HEK293 (cell line): ENCODE results near the gene SKAP1.

Experiments
- CTCF ChIA-PET: fragments of 350-600 bp; formaldehyde crosslinking; extraction: SDS; loops from one replicate; lab custom pipeline; 2021; ENCODE audit warnings: antibody characterized with exemption; lab: Yijun Ruan, JAX
- POLR2A ChIA-PET: fragments of 300-600 bp; formaldehyde crosslinking; extraction: SDS; loops from one replicate; lab custom pipeline; 2020; ENCODE audit warnings: antibody characterized with exemption, inconsistent platforms; lab: Yijun Ruan, JAX
- H3K27ac ChIP-seq: fragments of 200-500 bp; sonication (Bioruptor generic); 2 replicates; pipeline ENCODE4 v1.5.1; 2014; ENCODE audit warnings: low read depth, low read length, control low read depth, inconsistent platforms; ENCODE audit errors: extremely low read depth
- H3K36me3 ChIP-seq, 2 experiments: fragments of 200-500 bp in 1 of 2; sonication (Bioruptor generic) in 1 of 2; 1 replicate in 1 of 2; 2 replicates in 1 of 2; pipeline ENCODE4 v1.5.1; 2014 to 2017; ENCODE audit warnings: inconsistent platforms in 2 of 2, low read length in 2 of 2; ENCODE audit not compliant: control insufficient read depth in 2 of 2, insufficient read depth in 1 of 2
- H3K4me1 ChIP-seq: fragments of 200-500 bp; sonication (Bioruptor generic); 2 replicates; pipeline ENCODE4 v1.5.1; 2014; ENCODE audit warnings: mild to moderate bottlenecking, low read length, inconsistent platforms; ENCODE audit not compliant: control insufficient read depth, insufficient read depth
- H3K4me3 ChIP-seq: 2 replicates; pipeline ENCODE4 v1.5.1; 2011; ENCODE audit warnings: low read depth, mild to moderate bottlenecking, control low read depth, low read length, moderate library complexity
- H3K9me3 ChIP-seq: fragments of 200-500 bp; sonication (Bioruptor generic); 2 replicates; pipeline ENCODE4 v1.5.1; 2014; ENCODE audit warnings: low read depth, low read length, inconsistent platforms; ENCODE audit not compliant: control insufficient read depth, insufficient read depth
- BCL11A ChIP-seq: fragments of 450-650 bp; formaldehyde crosslinking; IDR thresholded peaks from 2 replicates; pipeline ENCODE4 v1.5.1; 2016; ENCODE audit warnings: low read depth, missing biosample characterization, missing genetic modification characterization
- KLF9 ChIP-seq: fragments of 450-650 bp; formaldehyde crosslinking; IDR thresholded peaks from 2 replicates; pipeline ENCODE4 v1.5.1; 2016; ENCODE audit warnings: missing biosample characterization, missing genetic modification characterization, low read depth
- PRDM1 ChIP-seq: fragments of 450-650 bp; formaldehyde crosslinking; IDR thresholded peaks from 2 replicates; pipeline ENCODE4; 2016; ENCODE audit warnings: missing biosample characterization, missing genetic modification characterization
- TRIM28 ChIP-seq: IDR thresholded peaks from 2 replicates; pipeline ENCODE4 v1.6.1; 2011; ENCODE audit warnings: low read length, control low read depth, borderline replicate concordance
- ZBTB49 ChIP-seq: fragments of 450-650 bp; formaldehyde crosslinking; IDR thresholded peaks from 2 replicates; pipeline ENCODE4 v1.5.1; 2016; ENCODE audit warnings: missing biosample characterization, missing genetic modification characterization, low read depth
- ZIC2 ChIP-seq: fragments of 450-650 bp; formaldehyde crosslinking; IDR thresholded peaks from 2 replicates; pipeline ENCODE4 v1.5.1; 2016; ENCODE audit warnings: missing biosample characterization, missing genetic modification characterization
- ZNF138 ChIP-seq: fragments of 450-650 bp; formaldehyde crosslinking; IDR thresholded peaks from 2 replicates; pipeline ENCODE4 v1.5.1; 2016; ENCODE audit warnings: missing biosample characterization, missing genetic modification characterization, borderline replicate concordance
- ZNF37A ChIP-seq: fragments of 450-650 bp; IDR thresholded peaks from 2 replicates; pipeline ENCODE4 v1.5.1; 2018; ENCODE audit warnings: missing biosample characterization, missing genetic modification characterization
- ZNF391 ChIP-seq: fragments of 450-650 bp; formaldehyde crosslinking; IDR thresholded peaks from 2 replicates; pipeline ENCODE4 v1.5.1; 2016; ENCODE audit warnings: low read depth, missing biosample characterization, missing genetic modification characterization, borderline replicate concordance
- ZNF530 ChIP-seq: fragments of 450-650 bp; formaldehyde crosslinking; IDR thresholded peaks from 2 replicates; pipeline ENCODE4 v1.5.1; 2016; ENCODE audit warnings: low read depth, missing biosample characterization, missing genetic modification characterization
- ZNF560 ChIP-seq: fragments of 450-650 bp; formaldehyde crosslinking; IDR thresholded peaks from 2 replicates; pipeline ENCODE4 v1.5.1; 2017; ENCODE audit warnings: missing biosample characterization, missing genetic modification characterization, borderline replicate concordance
- ZNF704 ChIP-seq: fragments of 450-650 bp; formaldehyde crosslinking; IDR thresholded peaks from 2 replicates; pipeline ENCODE4 v1.5.1; 2016; ENCODE audit warnings: missing biosample characterization, missing genetic modification characterization
- ZNF768 ChIP-seq: fragments of 450-650 bp; formaldehyde crosslinking; IDR thresholded peaks from 2 replicates; pipeline ENCODE4 v1.5.1; 2018; ENCODE audit warnings: missing biosample characterization, mild to moderate bottlenecking, missing genetic modification characterization
- ZNF837 ChIP-seq: fragments of 450-650 bp; formaldehyde crosslinking; IDR thresholded peaks from 2 replicates; pipeline ENCODE4 v1.5.1; 2016; ENCODE audit warnings: missing biosample characterization, missing genetic modification characterization
- TF ChIP-seq, protein P1 (sequence below): fragments of 450-650 bp; IDR thresholded peaks from 2 replicates; pipeline ENCODE4 v1.5.1; 2018; ENCODE audit warnings: missing biosample characterization, missing genetic modification characterization
- TF ChIP-seq, protein P2 (sequence below): fragments of 450-650 bp; formaldehyde crosslinking; IDR thresholded peaks from 2 replicates; pipeline ENCODE4 v1.5.1; 2017; ENCODE audit warnings: missing biosample characterization, mild to moderate bottlenecking, missing genetic modification characterization, moderate library complexity
- TF ChIP-seq, protein P3 (sequence below): fragments of 450-650 bp; IDR thresholded peaks from 2 replicates; pipeline ENCODE4 v1.5.1; 2018; ENCODE audit warnings: missing biosample characterization, mild to moderate bottlenecking, missing genetic modification characterization
- TF ChIP-seq, protein P4 (sequence below): fragments of 450-650 bp; formaldehyde crosslinking; IDR thresholded peaks from 2 replicates; pipeline ENCODE4 v1.5.1; 2016; ENCODE audit warnings: missing biosample characterization, missing genetic modification characterization

SKAP1 gene

GRCh38 chr17:48314716-48315115 is 115.3 kb downstream of the SKAP1 start:
- TF ChIP-seq TRIM28 (no peak), ZNF768 (no peak), ZNF837 (tag by site-specific recombination) (no peak), ZNF560 (tag by site-specific recombination) (no peak), ZNF704 (tag by site-specific recombination) (no peak), ZBTB49 (tag by site-specific recombination) (no peak), ZNF37A (tag by site-specific recombination) (no peak)
- TF ChIP-seq, protein P1, sequence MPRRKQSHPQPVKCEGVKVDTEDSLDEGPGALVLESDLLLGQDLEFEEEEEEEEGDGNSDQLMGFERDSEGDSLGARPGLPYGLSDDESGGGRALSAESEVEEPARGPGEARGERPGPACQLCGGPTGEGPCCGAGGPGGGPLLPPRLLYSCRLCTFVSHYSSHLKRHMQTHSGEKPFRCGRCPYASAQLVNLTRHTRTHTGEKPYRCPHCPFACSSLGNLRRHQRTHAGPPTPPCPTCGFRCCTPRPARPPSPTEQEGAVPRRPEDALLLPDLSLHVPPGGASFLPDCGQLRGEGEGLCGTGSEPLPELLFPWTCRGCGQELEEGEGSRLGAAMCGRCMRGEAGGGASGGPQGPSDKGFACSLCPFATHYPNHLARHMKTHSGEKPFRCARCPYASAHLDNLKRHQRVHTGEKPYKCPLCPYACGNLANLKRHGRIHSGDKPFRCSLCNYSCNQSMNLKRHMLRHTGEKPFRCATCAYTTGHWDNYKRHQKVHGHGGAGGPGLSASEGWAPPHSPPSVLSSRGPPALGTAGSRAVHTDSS (tag by site-specific recombination), result no peak
- TF ChIP-seq, protein P2, sequence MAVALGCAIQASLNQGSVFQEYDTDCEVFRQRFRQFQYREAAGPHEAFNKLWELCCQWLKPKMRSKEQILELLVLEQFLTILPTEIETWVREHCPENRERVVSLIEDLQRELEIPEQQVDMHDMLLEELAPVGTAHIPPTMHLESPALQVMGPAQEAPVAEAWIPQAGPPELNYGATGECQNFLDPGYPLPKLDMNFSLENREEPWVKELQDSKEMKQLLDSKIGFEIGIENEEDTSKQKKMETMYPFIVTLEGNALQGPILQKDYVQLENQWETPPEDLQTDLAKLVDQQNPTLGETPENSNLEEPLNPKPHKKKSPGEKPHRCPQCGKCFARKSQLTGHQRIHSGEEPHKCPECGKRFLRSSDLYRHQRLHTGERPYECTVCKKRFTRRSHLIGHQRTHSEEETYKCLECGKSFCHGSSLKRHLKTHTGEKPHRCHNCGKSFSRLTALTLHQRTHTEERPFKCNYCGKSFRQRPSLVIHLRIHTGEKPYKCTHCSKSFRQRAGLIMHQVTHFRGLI (tag by site-specific recombination), result no peak
- Histone ChIP-seq H3K4me3 (no peak overlapping the region), H3K27ac (no peak overlapping the region), H3K9me3 (no peaks in the 10 kb centered on the region), H3K36me3 (no peaks in the 10 kb centered on the region), H3K4me1 (no peaks in the 10 kb centered on the region)
- POLR2A ChIA-PET, result no interaction called here
- CTCF ChIA-PET, result no interaction called here

DNA sequence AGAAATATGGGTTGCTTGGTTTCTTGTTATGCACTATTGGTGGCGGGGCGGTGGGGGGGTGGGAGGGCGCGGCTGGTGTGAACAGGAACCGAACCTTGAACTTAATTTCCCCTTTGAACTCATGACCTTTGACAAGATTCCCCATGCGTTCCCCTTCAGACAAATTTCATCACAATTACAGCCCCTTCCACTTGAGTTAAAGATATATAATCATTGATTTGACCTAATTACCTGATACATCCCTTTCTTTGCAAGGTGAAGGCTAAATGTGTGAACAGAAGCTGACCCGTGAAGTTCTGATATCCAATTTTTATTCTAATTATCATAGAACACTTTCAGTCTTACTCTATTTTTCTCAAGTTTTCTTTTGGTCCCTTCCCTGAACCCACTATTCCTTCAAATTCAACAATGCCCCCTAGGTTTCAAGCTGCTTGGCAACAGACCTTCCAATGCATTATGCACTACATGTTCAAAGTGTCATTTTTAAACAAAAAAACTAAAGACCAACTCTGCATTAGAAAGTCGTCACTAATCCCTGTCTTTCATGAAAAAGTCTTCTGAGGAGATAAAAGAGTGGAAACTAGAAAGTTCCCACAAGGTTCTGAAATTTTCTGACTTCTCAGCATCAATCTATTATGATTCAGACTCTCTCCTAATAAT is 116.8 kb downstream of the SKAP1 start:
- Histone ChIP-seq H3K27ac (no peak overlapping the region), H3K4me1 (peaks cover 6% of the 10 kb centered on the region), H3K9me3 (no peaks in the 10 kb centered on the region), H3K36me3 (no peaks in the 10 kb centered on the region)
- TF ChIP-seq KLF9 (tag by site-specific recombination), result no peak
- TF ChIP-seq PRDM1, result peak; percentile 51; the same call in 1 of the 2 replicates
- TF ChIP-seq, all 188 proteins: peak for 1
- ChIA-PET POLR2A (no interaction called here), CTCF (interaction anchor here (0.6 to 1.5 kb wide), 4 partner anchors 13 to 306 kb away, joined by 3 to 4 read pairs (median 4); no protein-coding TSS in a partner anchor)
- no peak overlapping the region for H3K4me3 ChIP-seq

DNA sequence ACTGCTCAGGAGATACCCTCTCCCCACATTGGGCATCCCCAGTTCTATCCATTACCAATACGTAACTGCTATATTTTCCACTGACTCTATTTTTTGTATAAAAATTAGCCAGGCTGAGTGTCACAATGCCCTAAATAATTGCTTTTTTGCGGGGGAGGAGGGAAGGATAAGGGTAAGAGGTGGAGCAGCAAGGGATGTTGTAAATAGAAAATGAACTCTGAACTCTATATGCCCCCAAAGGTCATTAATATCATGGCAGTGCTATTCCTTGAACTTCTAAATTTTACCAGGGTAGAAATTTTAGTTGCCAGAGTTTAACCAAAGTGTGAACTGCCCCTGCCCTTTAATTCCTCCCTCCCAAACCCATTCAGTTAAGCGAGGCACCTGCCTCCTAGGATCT is 118.7 kb downstream of the SKAP1 start:
- TF ChIP-seq ZNF138 (tag by site-specific recombination), result no peak
- TF ChIP-seq ZNF530 (tag by site-specific recombination), result no peak
- no peak for TF ChIP-seq BCL11A (tag by site-specific recombination)
- TF ChIP-seq, protein P3, sequence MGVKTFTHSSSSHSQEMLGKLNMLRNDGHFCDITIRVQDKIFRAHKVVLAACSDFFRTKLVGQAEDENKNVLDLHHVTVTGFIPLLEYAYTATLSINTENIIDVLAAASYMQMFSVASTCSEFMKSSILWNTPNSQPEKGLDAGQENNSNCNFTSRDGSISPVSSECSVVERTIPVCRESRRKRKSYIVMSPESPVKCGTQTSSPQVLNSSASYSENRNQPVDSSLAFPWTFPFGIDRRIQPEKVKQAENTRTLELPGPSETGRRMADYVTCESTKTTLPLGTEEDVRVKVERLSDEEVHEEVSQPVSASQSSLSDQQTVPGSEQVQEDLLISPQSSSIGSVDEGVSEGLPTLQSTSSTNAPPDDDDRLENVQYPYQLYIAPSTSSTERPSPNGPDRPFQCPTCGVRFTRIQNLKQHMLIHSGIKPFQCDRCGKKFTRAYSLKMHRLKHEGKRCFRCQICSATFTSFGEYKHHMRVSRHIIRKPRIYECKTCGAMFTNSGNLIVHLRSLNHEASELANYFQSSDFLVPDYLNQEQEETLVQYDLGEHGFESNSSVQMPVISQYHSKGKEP (tag by site-specific recombination), result no peak
- TF ChIP-seq, protein P4, sequence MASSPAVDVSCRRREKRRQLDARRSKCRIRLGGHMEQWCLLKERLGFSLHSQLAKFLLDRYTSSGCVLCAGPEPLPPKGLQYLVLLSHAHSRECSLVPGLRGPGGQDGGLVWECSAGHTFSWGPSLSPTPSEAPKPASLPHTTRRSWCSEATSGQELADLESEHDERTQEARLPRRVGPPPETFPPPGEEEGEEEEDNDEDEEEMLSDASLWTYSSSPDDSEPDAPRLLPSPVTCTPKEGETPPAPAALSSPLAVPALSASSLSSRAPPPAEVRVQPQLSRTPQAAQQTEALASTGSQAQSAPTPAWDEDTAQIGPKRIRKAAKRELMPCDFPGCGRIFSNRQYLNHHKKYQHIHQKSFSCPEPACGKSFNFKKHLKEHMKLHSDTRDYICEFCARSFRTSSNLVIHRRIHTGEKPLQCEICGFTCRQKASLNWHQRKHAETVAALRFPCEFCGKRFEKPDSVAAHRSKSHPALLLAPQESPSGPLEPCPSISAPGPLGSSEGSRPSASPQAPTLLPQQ (tag by site-specific recombination), result no peak
- TF ChIP-seq ZNF391 (tag by site-specific recombination), result no peak
- no peak for TF ChIP-seq ZIC2 (tag by site-specific recombination)
- Histone ChIP-seq H3K27ac (no peak overlapping the region), H3K36me3 (no peaks in the 10 kb centered on the region), H3K4me3 (no peak overlapping the region), H3K9me3 (no peaks in the 10 kb centered on the region), H3K4me1 (peaks cover 6% of the 10 kb centered on the region)
- ChIA-PET CTCF (interaction anchor here (0.5 to 1.6 kb wide), 5 partner anchors 48 to 304 kb away, joined by 4 to 5 read pairs (median 4); partner anchors contain the start of gene HOXB8), POLR2A (no interaction called here)
